Osteocyte (in vitro differentiated cells): ENCODE results near the gene RGMA. TPM values are rescaled to one million over a fixed set of nuclear protein-coding genes. Genes with fewer than 3 reads are reported as not detected.

Source experiments
- DNase-seq: peaks from one replicate; pipeline ENCODE4 v3.0.0; 2021; ENCODE audit warnings: mixed read lengths; ENCODE audit not compliant: unreplicated experiment; ENCODE audit errors: extremely low spot score
- H3K27ac Mint-ChIP-seq: one replicate; pipeline ENCODE4 v1.8.0; 2021; ENCODE audit warnings: mild to moderate bottlenecking, mixed read lengths; ENCODE audit not compliant: unreplicated experiment
- H3K27me3 Mint-ChIP-seq: one replicate; pipeline ENCODE4 v1.8.0; 2021; ENCODE audit warnings: mixed read lengths; ENCODE audit not compliant: unreplicated experiment
- H3K36me3 Mint-ChIP-seq: one replicate; pipeline ENCODE4 v1.8.0; 2021; ENCODE audit warnings: mixed read lengths; ENCODE audit not compliant: unreplicated experiment
- H3K4me1 Mint-ChIP-seq: one replicate; pipeline ENCODE4 v1.8.0; 2021; ENCODE audit warnings: mixed read lengths; ENCODE audit not compliant: unreplicated experiment
- H3K4me3 Mint-ChIP-seq: one replicate; pipeline ENCODE4 v1.8.0; 2021; ENCODE audit warnings: mild to moderate bottlenecking, moderate library complexity, mixed read lengths; ENCODE audit not compliant: unreplicated experiment
- H3K9me3 Mint-ChIP-seq: one replicate; pipeline ENCODE4 v1.8.0; 2021; ENCODE audit warnings: mixed read lengths; ENCODE audit not compliant: unreplicated experiment
- CTCF ChIP-seq: fragments of 200-600 bp; sonication (generic); IDR thresholded peaks from 2 replicates; pipeline ENCODE4 v1.5.0; 2021; ENCODE audit warnings: antibody characterized with exemption, mild to moderate bottlenecking, moderate library complexity
- total RNA-seq: library from RNA; stranded (reverse); gene quantifications from 2 replicates; pipeline ENCODE4 v1.2.1, GENCODE V29; 2021

Gene RGMA
- total RNA-seq, 1 donor from 2014 or later, result 12.4 TPM

GRCh38 chr15:93049233-93049632, 39.8 kb downstream of the RGMA start:
- DNase-seq, result no peak
- H3K4me1 Mint-ChIP-seq, result no peaks in the 10 kb centered on the region
- peaks cover 34% of the 10 kb centered on the region for H3K36me3 Mint-ChIP-seq
- no peak overlapping the region for H3K4me3 Mint-ChIP-seq
- H3K27ac Mint-ChIP-seq, result no peak overlapping the region
- TF ChIP-seq CTCF, result no peak
- peaks cover 3% of the 10 kb centered on the region for H3K9me3 Mint-ChIP-seq
- no peaks in the 10 kb centered on the region for H3K27me3 Mint-ChIP-seq

- H3K36me3 Mint-ChIP-seq, result peaks cover 35% of the 10 kb centered on the region
- no peak overlapping the region for H3K4me3 Mint-ChIP-seq
- H3K27me3 Mint-ChIP-seq, result no peaks in the 10 kb centered on the region
- DNase-seq, result no peak
- H3K9me3 Mint-ChIP-seq, result peaks cover 3% of the 10 kb centered on the region
- no peak overlapping the region for H3K27ac Mint-ChIP-seq
- TF ChIP-seq CTCF, result no peak
- no peaks in the 10 kb centered on the region for H3K4me1 Mint-ChIP-seq
Observed at GRCh38 chr15:93048759-93049161, 40.3 kb downstream of the RGMA start.

- no peaks in the 10 kb centered on the region for H3K4me1 Mint-ChIP-seq
- H3K9me3 Mint-ChIP-seq, result peaks cover 3% of the 10 kb centered on the region
- H3K27ac Mint-ChIP-seq, result no peak overlapping the region
- no peaks in the 10 kb centered on the region for H3K27me3 Mint-ChIP-seq
- H3K4me3 Mint-ChIP-seq, result no peak overlapping the region
- no peak for TF ChIP-seq CTCF
- no peak for DNase-seq
- peaks cover 35% of the 10 kb centered on the region for H3K36me3 Mint-ChIP-seq
Observed at GRCh38 chr15:93048426-93048721, 40.6 kb downstream of the RGMA start.

GRCh38 chr15:93047621-93048425, 41.2 kb downstream of the RGMA start:
- Mint-ChIP-seq H3K27me3 (no peaks in the 10 kb centered on the region), H3K36me3 (peaks cover 35% of the 10 kb centered on the region), H3K4me1 (no peaks in the 10 kb centered on the region), H3K9me3 (peaks cover 3% of the 10 kb centered on the region), H3K4me3 (no peak overlapping the region), H3K27ac (no peak overlapping the region)
- TF ChIP-seq CTCF, result no peak
- no peak for DNase-seq

GRCh38 chr15:93046721-93047120, 42.3 kb downstream of the RGMA start:
- Mint-ChIP-seq H3K4me1 (no peaks in the 10 kb centered on the region), H3K36me3 (peaks cover 34% of the 10 kb centered on the region), H3K9me3 (peaks cover 3% of the 10 kb centered on the region), H3K4me3 (no peak overlapping the region), H3K27me3 (no peaks in the 10 kb centered on the region), H3K27ac (no peak overlapping the region)
- no peak for TF ChIP-seq CTCF
- no peak for DNase-seq
